HG02759 (cell line): ENCODE measurements around the gene GINS1.
A peak's percentile ranks its signal among the peaks of the same experiment; 100 is the strongest.
"Not testable (repeated sequence)": the region's sequence is repeated elsewhere in the genome, so short reads cannot be mapped to it uniquely, and the experiment has no call there.

Experiments
- ATAC-seq: cut with Tn5 transposase; IDR thresholded peaks from one replicate; pipeline ENCODE4 v1.9.1; 2021; ENCODE audit warnings: mild to moderate bottlenecking, moderate library complexity; ENCODE audit not compliant: unreplicated experiment

The GINS1 gene

DNA sequence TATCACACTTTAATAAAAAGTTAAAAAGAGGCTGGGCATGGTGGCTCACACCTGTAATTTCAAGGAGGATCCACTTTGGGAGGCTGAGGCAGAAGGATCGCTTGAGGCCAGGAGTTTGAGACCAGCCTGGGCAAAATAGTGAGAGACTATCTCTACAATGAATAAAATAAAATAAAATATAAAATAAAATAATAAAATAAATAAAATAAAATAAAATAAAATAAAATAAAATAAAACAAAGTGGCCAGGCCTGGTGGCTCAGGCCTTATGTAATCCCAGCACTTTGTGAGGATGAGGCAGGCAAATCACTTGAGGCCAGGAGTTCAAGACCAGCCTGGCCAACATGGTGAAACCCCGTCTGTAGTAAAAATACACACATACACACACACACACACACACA is 65.8 kb downstream of the GINS1 start:
- ATAC-seq: not testable (repeated sequence)

DNA sequence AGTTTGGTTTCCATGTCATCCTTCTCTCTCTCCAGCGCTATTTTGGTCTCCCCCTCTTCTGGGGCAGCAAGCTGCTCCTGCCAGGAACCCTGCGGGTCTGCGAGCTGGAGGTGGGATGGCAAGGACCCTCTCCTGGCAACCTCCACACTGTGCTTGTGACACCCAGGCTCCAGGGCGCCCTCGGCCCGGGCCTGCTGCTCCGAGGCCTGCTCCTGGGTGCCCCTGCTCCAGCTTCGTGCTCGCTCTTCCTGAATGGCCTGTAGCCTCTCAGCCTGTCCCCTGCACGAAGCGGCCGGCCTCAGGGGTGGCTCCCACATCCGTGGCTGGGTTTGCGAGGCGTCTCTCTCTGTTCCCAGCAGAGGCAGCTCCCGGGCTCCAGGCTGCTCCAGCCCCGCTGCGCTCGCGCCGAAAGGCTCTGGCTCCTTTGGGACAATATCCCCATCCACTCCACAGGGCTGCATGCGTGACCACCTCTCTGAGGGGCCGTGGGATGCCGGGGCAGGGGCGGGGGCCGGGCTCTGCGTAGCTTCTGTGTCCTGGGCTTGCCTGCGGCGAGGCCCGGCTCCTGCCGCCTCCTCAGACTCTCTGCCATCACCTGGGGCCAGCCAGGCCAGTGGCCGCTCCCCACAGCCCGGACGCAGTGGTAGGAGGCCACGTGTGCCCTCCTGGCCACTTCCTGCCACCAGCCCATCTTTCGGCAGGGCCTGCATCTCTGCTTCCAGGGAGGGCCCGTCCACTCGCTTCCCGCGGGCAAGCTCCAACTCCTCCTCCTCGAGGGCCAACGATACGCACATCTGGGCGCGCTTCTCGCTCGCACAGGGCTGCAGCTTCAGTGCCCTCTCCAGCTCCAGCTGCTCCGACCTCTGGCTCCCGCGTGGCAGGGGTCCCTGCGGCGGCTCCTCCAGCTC is 68.9 kb downstream of the GINS1 start:
- ATAC-seq: no peak

DNA sequence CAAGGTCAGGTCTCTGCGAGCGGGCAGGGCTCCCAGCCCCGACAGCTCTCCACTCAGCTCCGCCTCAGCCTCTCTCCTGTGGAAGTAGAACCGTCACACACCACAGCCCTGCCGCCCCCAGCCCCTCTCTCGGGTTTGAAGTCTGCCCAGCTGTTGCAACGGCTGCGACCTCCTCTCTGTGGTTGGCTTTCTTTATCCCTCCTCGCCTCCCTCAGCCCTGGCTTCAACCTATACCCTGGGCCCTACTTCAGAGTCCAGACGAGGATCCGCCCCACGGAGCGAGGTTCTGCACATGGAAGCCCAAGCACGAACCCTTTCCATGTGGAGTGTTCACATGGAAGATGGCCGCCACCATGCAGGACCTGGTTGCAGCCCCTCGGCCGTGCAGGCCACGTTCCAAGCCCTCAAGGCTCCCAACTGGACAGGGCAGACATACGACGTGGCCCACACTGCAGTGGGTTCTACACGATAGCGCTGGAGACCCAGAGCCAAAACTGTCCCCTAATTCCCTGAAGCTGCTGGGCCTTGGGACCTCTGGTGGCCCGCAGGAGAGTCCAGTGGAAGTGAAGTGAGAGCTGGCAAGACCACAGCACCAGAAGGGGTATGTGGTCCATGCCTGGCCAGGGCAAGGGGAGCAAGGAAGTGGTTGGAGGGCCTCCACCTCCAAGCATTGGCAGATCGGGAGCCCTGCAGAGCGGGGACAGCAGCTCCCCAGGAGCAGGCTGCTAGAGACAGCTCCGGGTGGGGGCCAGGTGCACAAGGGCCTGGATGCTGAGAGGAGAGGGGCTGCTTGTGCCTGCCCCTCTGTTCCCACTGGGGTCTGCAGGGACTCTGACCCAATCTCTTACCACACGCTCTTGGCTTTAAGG is 69.8 kb downstream of the GINS1 start:
- ATAC-seq: no peak

DNA sequence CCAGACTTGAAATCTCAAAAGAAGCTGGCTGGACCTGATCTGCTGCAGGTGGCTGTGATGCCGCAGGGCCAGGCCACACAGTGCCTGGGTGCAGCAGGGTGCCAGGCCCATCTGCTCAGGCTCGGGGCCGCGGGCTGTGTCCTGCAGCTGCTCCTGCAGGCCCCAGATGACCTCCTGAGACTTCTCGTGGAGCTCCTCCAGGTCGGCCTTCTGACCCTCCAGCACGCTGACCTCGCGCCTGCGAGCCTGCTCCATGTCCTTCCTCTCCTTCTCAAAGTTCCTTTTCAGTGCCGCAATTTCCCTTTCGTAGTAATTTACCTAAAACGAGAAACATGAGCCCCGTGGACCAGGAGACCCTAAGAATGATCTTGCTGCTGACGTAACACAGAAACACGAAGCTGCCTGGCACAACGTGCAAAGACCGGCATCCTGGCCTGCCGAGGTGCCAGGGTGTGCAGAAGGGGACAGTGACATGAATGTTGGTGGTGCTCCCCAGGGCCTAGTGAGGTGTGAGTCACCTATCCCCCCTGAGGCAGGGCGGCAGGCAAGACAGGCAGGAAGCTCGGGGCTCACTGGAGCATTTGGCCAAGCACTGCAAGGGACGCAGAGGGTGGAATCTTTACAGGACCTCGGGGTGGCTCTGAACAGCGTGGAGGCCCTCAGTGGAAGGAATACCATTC is 71.6 kb downstream of the GINS1 start:
- no peak for ATAC-seq

DNA sequence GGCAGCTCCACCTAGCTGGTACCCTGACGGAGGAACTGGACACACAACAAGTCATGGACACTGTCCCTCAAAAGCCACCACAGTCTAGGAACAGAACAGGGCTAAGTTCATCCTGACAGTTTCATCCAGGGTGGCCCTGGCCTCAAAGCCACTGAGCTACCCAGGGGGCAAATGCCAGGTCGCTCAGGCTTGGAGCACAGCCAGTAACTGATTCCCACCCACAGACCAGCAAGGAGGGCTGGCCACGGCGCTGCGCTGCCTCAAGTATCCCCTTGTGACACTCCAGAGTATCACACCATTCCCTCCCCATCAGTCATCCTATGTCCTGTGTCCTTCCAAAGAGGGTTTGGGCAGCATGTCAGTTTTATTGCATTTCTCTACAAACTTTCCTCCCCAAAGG is 72.2 kb downstream of the GINS1 start:
- ATAC-seq: no peak

DNA sequence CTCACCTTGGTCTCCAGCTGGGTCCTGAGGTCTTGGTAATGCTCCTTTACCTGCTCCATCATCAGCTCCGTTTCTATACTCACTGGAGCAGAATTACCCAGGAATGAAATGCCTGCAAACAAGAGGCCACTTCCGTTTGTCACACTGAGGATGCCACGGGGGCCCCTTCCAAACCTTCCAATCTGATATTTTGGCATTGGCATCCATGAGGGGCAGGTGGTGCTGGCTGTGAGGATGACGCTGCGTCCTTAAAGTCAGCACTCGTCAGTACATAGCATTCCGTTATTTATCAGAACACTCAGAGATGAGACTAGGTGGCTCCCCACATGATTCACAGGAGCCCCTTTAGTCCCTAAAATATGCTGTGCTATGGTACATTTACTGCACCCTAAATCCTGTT is 72.7 kb downstream of the GINS1 start:
- ATAC-seq: no peak

DNA sequence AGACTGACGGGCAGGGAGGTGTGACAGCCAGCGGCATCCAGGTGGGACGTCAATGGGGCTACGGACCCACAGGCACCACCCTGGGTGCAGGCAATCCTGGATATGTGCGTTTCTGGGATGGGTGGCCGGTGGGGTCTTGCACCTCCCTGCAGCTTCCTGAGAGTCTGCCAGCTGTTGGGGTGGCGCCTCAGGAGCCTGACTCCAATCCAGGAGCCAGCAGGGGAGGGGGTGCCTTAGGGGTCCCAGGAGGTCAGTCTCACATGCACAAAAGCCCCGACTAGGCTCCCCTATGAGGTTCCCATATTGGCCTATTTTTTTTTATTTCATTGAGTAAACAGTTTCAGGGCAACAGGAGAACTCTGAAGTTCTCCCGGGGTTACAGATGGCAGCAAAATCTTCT is 73.3 kb downstream of the GINS1 start:
- no peak for ATAC-seq

GRCh38 chr20:25481235-25481917 is 73.9 kb downstream of the GINS1 start:
- no peak for ATAC-seq

GRCh38 chr20:25481918-25482253 is 74.4 kb downstream of the GINS1 start:
- no peak for ATAC-seq

GRCh38 chr20:25483431-25484132 is 76.1 kb downstream of the GINS1 start:
- no peak for ATAC-seq

GRCh38 chr20:25484224-25484846 is 76.9 kb downstream of the GINS1 start:
- ATAC-seq: no peak

GRCh38 chr20:25484911-25485511 is 77.5 kb downstream of the GINS1 start:
- ATAC-seq: no peak

DNA sequence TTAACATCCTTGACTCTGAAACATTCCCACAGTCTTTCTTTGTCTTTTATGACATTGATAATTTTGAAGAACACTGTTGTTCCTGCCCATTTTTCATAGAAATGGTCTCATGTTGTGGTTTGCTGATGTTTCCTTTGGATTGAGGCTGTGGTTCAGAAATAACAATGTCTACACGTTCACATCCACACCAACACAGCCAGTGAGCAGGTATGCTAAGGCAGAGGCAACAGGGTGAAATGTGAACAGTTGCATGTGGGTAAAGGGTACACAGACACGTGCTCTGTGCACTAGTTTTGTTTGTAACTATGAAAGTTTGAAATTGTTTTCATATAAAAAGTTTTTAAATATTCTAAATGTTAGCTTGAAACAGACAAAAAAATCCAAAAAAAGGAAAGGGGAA is 78.4 kb downstream of the GINS1 start:
- ATAC-seq: no peak

GRCh38 chr20:25486377-25486776 is 78.9 kb downstream of the GINS1 start:
- peak; percentile 45 for ATAC-seq

GRCh38 chr20:25487306-25487705 is 79.8 kb downstream of the GINS1 start:
- ATAC-seq: no peak

- no peak for ATAC-seq
Measured at GRCh38 chr20:25487975-25488374, 80.5 kb downstream of the GINS1 start.

GRCh38 chr20:25489221-25489871 is 81.9 kb downstream of the GINS1 start:
- ATAC-seq: no peak

DNA sequence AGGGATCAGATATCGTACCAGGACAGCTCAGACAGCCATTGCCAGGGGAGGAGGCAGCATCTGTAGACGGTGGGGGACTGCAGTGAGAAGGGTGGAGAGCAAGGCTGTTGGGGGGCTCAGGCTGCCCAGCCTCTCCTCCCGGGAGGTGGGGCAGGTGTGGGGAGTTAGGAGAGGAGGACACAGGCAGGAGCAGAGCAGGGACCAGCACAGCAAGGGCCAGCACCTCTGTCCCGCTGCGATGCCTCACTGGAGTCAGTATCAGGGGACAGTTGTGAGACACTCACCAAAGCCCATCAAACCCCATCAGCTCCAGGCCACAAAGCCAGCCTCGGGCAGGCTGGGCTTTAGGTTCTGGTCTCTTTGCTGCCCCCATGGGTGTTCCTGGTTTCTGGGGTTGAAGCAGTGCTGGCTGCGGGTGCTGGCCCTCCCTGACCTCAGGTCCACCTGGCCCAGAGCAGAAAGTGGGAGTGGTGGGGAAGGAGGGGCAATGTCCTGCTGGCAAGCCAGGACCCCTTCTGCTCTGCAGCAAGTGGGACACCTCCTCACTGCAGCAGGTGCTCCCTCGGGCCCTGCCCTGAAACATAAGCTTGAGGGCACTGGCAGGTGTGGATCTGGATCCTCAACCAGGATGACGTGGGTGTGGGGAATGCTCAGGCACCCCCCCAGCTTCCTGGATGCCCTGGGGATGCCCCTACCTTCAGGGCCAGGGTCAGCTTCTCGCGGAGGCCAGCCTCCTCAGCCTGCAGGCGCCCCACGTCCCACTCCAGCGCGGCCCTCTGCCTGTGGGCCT is 83.4 kb downstream of the GINS1 start:
- no peak for ATAC-seq
